PC-9 (cell line): ENCODE measurements around the gene MNT. TPM values are rescaled to one million over a fixed set of nuclear protein-coding genes. Genes with fewer than 3 reads are reported as not detected.
A peak's percentile ranks its signal among the peaks of the same experiment; 100 is the strongest.

Experiments
- BruUV-seq: library from RNA; stranded (reverse); fragments of 400-500 nt; replicated peaks from 2 replicates; lab custom pipeline; 2021; lab: Mats Ljungman, UMichigan
- CTCF ChIA-PET: fragments of 300-600 bp; sonication (Branson Sonifier 250); formaldehyde crosslinking; loops from one replicate; lab custom pipeline; 2022; ENCODE audit warnings: antibody characterized with exemption; lab: Charles Lee
- POLR2A ChIA-PET: fragments of 300-600 bp; sonication (Branson Sonifier 250); formaldehyde crosslinking; loops from one replicate; lab custom pipeline; 2022; ENCODE audit warnings: antibody characterized with exemption; ENCODE audit not compliant: unreplicated experiment; lab: Charles Lee
- DNase-seq, 2 experiments: peaks; one replicate each; pipeline versions ENCODE4 v3.0.0 to v3.0.0-alpha.2; 2015 to 2022; ENCODE audit warnings: mixed read lengths in 1 of 2
- H2AFZ ChIP-seq: fragments of 200-600 bp; sonication (generic); 2 replicates; pipeline ENCODE4 v1.8.1; 2017; ENCODE audit warnings: antibody characterized with exemption
- H3F3A ChIP-seq: fragments of 200-600 bp; sonication (generic); 2 replicates; pipeline ENCODE4 v1.8.1; 2017; ENCODE audit warnings: antibody characterized with exemption, mild to moderate bottlenecking, low read depth; ENCODE audit not compliant: insufficient read depth
- H3K27ac ChIP-seq: fragments of 200-600 bp; sonication (generic); 2 replicates; pipeline ENCODE4 v1.6.1; 2016; ENCODE audit warnings: mixed run types
- H3K27me3 ChIP-seq: fragments of 200-600 bp; sonication (generic); 2 replicates; pipeline ENCODE4 v1.6.1; 2016; ENCODE audit warnings: low read depth, mixed run types; ENCODE audit not compliant: insufficient read depth
- H3K36me3 ChIP-seq: fragments of 200-600 bp; sonication (generic); 2 replicates; pipeline ENCODE4 v1.6.1; 2016; ENCODE audit warnings: low read depth, mixed run types
- H3K4me1 ChIP-seq: fragments of 200-600 bp; sonication (generic); replicated peaks from 2 replicates; pipeline ENCODE4 v1.6.1; 2016; ENCODE audit warnings: mixed run types; ENCODE audit not compliant: insufficient read depth
- H3K4me2 ChIP-seq: fragments of 200-600 bp; sonication (generic); 2 replicates; pipeline ENCODE4 v1.6.1; 2017; ENCODE audit warnings: mixed run types
- H3K4me3 ChIP-seq: fragments of 200-600 bp; sonication (generic); 2 replicates; pipeline ENCODE4 v1.6.1; 2016; ENCODE audit warnings: mixed run types
- H3K79me2 ChIP-seq: fragments of 200-600 bp; sonication (generic); 2 replicates; pipeline ENCODE4 v1.6.1; 2017; ENCODE audit warnings: low read depth, mixed run types
- H3K9me2 ChIP-seq: fragments of 200-600 bp; sonication (generic); 2 replicates; pipeline ENCODE4 v1.8.1; 2017; ENCODE audit warnings: mild to moderate bottlenecking; ENCODE audit not compliant: insufficient read depth
- H3K9me3 ChIP-seq: fragments of 200-600 bp; sonication (generic); 2 replicates; pipeline ENCODE4 v1.8.1; 2016; ENCODE audit warnings: low read depth; ENCODE audit not compliant: insufficient read depth
- H4K20me1 ChIP-seq: fragments of 200-600 bp; sonication (generic); 2 replicates; pipeline ENCODE4 v1.8.1; 2017; ENCODE audit not compliant: insufficient read depth
- EZH2 ChIP-seq: fragments of 200-600 bp; sonication (generic); IDR thresholded peaks from 2 replicates; pipeline ENCODE4 v1.8.0; 2017; ENCODE audit warnings: antibody characterized with exemption, low read depth
- intact Hi-C: fragments of 100-400 bp; cut with micrococcal nuclease; formaldehyde crosslinking; loops from one replicate; pipeline ENCODE4 v1.10.0; 2022; ENCODE audit not compliant: unreplicated experiment
- total RNA-seq: library from RNA; stranded (reverse); gene quantifications from 2 replicates; pipeline ENCODE4 v1.2.3, GENCODE V29; 2021
- TF ChIP-seq, protein P1 (sequence below): fragments of 200-600 bp; sonication (generic); conservative IDR thresholded peaks from 2 replicates; pipeline ENCODE4 v1.6.1; 2017; ENCODE audit warnings: mixed run types, antibody characterized with exemption, mild to moderate bottlenecking, moderate library complexity

The MNT gene
- total RNA-seq, 1 experiment from 2014 or later: 60.7 TPM

DNA sequence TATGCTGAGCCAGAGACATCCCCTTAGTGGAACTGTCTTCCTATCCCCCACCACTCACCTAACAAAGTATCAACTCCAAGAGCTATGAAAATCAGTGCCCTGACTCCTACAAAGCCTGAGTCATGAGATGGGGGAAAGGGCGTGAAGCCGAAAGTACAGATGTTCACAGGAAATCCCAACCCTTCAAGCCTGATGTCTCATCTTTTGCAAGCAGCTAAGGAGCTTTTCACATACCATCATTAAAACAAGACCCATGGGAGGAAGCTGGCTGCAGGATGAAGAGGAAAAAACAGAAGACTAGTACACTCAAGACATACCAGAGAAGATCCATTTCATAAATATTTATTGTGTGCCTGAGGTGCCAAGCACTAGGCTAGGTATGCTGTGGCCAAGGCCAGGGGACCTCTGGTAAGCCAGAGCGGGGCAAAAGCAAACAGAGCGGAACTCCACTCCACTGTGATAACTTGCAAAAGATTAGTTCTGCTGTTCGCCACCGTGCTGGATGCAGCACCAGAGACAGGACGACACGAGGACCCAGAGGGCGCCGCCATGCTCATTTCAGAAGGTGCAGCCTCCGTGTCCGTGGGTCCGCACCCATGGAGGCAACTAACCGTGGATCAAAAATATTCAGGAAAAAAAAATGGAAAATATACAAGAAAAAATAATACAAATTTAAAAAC is 4.5 kb upstream of the MNT start:
- Histone ChIP-seq H3K4me2 (peak overlapping the region; percentile 80), H3K79me2 (peaks cover 9% of the 10 kb centered on the region), H3K27me3 (no peaks in the 10 kb centered on the region), H2AFZ (no peak overlapping the region), H3K27ac (peak overlapping the region; percentile 98), H3K4me3 (0 out of 2 replicates have a peak overlapping the region, but pooled peaks have one; percentile 4), H3K9me3 (no peaks in the 10 kb centered on the region), H3K36me3 (no peaks in the 10 kb centered on the region), H3K9me2 (no peaks in the 10 kb centered on the region), H4K20me1 (no peaks in the 10 kb centered on the region), H3K4me1 (peaks cover 54% of the 10 kb centered on the region), H3F3A (peaks cover 57% of the 10 kb centered on the region)
- ChIA-PET POLR2A (interaction anchor here (0.6 to 1.5 kb wide), 2 partner anchors 12 to 102 kb away, joined by 6 to 7 read pairs; partner anchors contain the start of genes SMG6 and SRR), CTCF (interaction anchor here (2.0 kb wide), 1 partner anchor 11 kb away, joined by 9 read pairs; no protein-coding TSS in a partner anchor)
- peak; percentile 59 to 83 for DNase-seq
- no TSS peak for BruUV-seq
- intact Hi-C loops: loop anchor here (5.0 to 10.0 kb wide), 3 partner anchors 363 to 1262 kb away; partner anchors contain the start of genes EMC6, OVCA2, RILP and SCARF1
- TF ChIP-seq EZH2: no peak
- TF ChIP-seq, protein P1, sequence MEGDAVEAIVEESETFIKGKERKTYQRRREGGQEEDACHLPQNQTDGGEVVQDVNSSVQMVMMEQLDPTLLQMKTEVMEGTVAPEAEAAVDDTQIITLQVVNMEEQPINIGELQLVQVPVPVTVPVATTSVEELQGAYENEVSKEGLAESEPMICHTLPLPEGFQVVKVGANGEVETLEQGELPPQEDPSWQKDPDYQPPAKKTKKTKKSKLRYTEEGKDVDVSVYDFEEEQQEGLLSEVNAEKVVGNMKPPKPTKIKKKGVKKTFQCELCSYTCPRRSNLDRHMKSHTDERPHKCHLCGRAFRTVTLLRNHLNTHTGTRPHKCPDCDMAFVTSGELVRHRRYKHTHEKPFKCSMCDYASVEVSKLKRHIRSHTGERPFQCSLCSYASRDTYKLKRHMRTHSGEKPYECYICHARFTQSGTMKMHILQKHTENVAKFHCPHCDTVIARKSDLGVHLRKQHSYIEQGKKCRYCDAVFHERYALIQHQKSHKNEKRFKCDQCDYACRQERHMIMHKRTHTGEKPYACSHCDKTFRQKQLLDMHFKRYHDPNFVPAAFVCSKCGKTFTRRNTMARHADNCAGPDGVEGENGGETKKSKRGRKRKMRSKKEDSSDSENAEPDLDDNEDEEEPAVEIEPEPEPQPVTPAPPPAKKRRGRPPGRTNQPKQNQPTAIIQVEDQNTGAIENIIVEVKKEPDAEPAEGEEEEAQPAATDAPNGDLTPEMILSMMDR: no peak

DNA sequence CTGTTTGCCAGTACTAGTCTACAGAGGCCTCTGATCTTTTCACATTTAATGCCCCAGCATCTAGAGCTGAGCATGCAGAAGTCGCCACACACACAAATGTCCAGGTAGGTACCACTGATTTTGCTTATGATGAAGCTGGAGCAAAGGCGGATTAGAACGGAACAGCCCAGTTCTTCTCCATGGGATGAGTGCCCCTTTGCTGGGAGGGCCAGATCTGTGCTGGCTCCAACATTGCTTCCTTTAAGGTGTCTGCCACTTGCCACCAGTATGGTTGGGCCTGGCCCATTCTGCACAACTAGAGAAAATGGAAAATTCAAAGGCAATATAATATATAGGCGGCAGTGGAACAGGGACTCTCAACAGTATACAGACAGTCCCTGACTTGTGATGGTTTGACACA is 2.2 kb upstream of the MNT start:
- intact Hi-C loops: loop anchor here (5.0 to 10.0 kb wide), 4 partner anchors 101 to 758 kb away; partner anchors contain the start of genes RILP, SCARF1, SMG6 and SRR
- no peak for TF ChIP-seq EZH2
- TF ChIP-seq, protein P1: no peak
- Histone ChIP-seq H3K4me1 (peaks cover 61% of the 10 kb centered on the region), H3K36me3 (no peaks in the 10 kb centered on the region), H3K27me3 (no peaks in the 10 kb centered on the region), H3F3A (peaks cover 59% of the 10 kb centered on the region), H3K27ac (0 out of 2 replicates have a peak overlapping the region, but pooled peaks have one; percentile 98), H4K20me1 (0 out of 2 replicates have a peak, but pooled peaks cover 6% of the 10 kb centered on the region), H3K4me3 (no peak overlapping the region), H2AFZ (no peak overlapping the region), H3K79me2 (peaks cover 20% of the 10 kb centered on the region), H3K9me2 (no peaks in the 10 kb centered on the region), H3K9me3 (no peaks in the 10 kb centered on the region), H3K4me2 (peak overlapping the region; percentile 92)
- DNase-seq: peak in 1 of 2 experiments; percentile 22
- BruUV-seq: no TSS peak
- POLR2A ChIA-PET: no interaction called here
- CTCF ChIA-PET: interaction anchor here (0.5 kb wide), 1 partner anchor 50 kb away, joined by 3 read pairs; no protein-coding TSS in a partner anchor

DNA sequence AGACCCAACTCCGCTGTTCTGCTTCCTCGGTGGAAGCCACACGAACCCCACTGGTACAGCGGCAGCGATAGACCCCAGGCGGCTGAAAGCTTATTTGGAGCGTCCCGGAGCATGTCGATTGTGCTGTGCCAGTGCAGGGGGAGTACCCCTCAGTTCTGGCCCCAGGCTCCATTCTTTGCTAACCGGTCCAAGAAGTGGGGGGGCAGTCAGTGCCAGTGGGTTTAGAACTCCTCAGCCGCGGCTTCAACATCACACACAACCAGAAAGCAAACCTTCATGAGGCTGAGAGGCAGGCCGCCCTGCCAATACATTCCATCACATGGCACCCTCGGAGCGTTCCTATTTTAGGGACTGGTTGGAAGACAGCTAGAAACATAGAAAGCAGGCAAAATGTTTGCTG is 1.7 kb upstream of the MNT start:
- peak overlapping the region; percentile 96 for H3K27ac ChIP-seq
- intact Hi-C loops: loop anchor here (5.0 to 10.0 kb wide), 4 partner anchors 100 to 758 kb away; partner anchors contain the start of genes RILP, SCARF1, SMG6 and SRR
- H3K4me1 ChIP-seq: peaks cover 61% of the 10 kb centered on the region
- BruUV-seq: TSS peak; percentile 7
- H3K9me3 ChIP-seq: no peaks in the 10 kb centered on the region
- no peaks in the 10 kb centered on the region for H3K36me3 ChIP-seq
- H2AFZ ChIP-seq: no peak overlapping the region
- TF ChIP-seq EZH2: no peak
- TF ChIP-seq, protein P1: no peak
- POLR2A ChIA-PET: interaction anchor here (0.6 to 0.7 kb wide), 4 partner anchors 26 to 596 kb away, joined by 4 to 18 read pairs (median 6); no protein-coding TSS in a partner anchor
- CTCF ChIA-PET: interaction anchor here (0.5 to 0.6 kb wide), 2 partner anchors 23 to 49 kb away, joined by 3 read pairs; no protein-coding TSS in a partner anchor
- no peaks in the 10 kb centered on the region for H3K27me3 ChIP-seq
- peak overlapping the region; percentile 92 for H3K4me2 ChIP-seq
- H3K79me2 ChIP-seq: peaks cover 25% of the 10 kb centered on the region
- H3K9me2 ChIP-seq: no peaks in the 10 kb centered on the region
- H3K4me3 ChIP-seq: peak overlapping the region; percentile 96
- 0 out of 2 replicates have a peak, but pooled peaks cover 7% of the 10 kb centered on the region for H4K20me1 ChIP-seq
- no peak for DNase-seq
- peaks cover 59% of the 10 kb centered on the region for H3F3A ChIP-seq
